Measurements from ENCODE around the gene DOCK4.

- TF ChIP-seq CTCF (conservative IDR thresholded peaks at IDR 0.05) (peak; percentile 100), ZFX (IDR thresholded peaks at IDR 0.05) (no peak)
These were observed 454.1 kb downstream of the DOCK4 start for GRCh38 chr7:111752022-111752582.

Measured in C4-2B (cell line).